ENCODE results near the gene KDM4C.

Gene KDM4C

DNA sequence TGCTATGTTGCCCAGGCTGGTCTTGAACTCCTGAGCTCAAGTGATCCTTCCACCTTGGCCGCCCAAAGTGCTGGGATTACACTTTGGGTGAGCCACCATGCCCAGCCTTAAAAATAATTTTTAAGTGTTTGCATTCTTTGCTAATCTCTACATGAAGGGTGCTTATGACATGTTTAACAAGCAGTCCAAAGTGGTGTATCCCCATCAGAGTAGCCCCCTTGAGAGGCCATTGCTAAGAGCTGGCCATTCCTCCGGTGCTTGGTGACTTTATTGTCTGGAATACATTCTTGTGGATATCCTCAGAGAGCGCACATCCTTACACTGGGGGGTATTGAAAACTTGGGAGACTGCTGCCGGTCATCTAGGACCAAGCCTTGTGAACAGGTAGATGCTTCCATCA lies 395.4 kb downstream of the KDM4C start:
- no peak for TF ChIP-seq ZBTB7A (IDR thresholded peaks at IDR 0.05; ENCODE audit: low read depth)
- no peak for TF ChIP-seq TEAD4 (IDR thresholded peaks at IDR 0.05)
- TF ChIP-seq, protein P1, sequence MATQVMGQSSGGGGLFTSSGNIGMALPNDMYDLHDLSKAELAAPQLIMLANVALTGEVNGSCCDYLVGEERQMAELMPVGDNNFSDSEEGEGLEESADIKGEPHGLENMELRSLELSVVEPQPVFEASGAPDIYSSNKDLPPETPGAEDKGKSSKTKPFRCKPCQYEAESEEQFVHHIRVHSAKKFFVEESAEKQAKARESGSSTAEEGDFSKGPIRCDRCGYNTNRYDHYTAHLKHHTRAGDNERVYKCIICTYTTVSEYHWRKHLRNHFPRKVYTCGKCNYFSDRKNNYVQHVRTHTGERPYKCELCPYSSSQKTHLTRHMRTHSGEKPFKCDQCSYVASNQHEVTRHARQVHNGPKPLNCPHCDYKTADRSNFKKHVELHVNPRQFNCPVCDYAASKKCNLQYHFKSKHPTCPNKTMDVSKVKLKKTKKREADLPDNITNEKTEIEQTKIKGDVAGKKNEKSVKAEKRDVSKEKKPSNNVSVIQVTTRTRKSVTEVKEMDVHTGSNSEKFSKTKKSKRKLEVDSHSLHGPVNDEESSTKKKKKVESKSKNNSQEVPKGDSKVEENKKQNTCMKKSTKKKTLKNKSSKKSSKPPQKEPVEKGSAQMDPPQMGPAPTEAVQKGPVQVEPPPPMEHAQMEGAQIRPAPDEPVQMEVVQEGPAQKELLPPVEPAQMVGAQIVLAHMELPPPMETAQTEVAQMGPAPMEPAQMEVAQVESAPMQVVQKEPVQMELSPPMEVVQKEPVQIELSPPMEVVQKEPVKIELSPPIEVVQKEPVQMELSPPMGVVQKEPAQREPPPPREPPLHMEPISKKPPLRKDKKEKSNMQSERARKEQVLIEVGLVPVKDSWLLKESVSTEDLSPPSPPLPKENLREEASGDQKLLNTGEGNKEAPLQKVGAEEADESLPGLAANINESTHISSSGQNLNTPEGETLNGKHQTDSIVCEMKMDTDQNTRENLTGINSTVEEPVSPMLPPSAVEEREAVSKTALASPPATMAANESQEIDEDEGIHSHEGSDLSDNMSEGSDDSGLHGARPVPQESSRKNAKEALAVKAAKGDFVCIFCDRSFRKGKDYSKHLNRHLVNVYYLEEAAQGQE (IDR thresholded peaks at IDR 0.05; ENCODE audit: low read depth), result no peak
- TF ChIP-seq, protein P2, sequence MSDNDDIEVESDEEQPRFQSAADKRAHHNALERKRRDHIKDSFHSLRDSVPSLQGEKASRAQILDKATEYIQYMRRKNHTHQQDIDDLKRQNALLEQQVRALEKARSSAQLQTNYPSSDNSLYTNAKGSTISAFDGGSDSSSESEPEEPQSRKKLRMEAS (IDR thresholded peaks at IDR 0.05), result no peak

DNA sequence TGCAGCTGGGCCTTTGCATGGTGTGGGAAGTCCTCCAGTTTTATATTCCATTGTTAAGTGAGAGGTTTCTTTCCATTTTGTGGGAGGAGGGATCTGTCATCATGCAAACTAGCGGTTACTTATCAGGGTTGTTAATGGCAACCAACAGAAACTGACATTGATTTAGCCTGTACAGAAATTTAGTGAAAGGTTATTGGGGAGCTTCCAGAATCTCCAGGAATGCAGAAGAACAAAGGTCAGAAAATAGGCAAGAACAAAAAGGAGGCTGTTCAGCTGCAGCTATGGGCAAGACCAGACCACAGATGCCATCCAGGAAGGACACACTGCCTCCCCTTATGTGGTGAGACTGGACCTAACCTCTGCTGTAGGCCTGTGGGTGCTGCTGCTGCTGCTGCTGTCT lies 395.8 kb downstream of the KDM4C start:
- TF ChIP-seq USF1 (IDR thresholded peaks at IDR 0.05) (no peak), NFIC (IDR thresholded peaks at IDR 0.05) (no peak), EGR1 (IDR thresholded peaks at IDR 0.05) (no peak), TEAD4 (IDR thresholded peaks at IDR 0.05) (no peak), CREB1 (IDR thresholded peaks at IDR 0.05; ENCODE audit: low read depth) (no peak), TAF1 (IDR thresholded peaks at IDR 0.05; ENCODE audit: low read depth) (no peak), ZBTB7A (IDR thresholded peaks at IDR 0.05; ENCODE audit: low read depth) (no peak), CEBPB (IDR thresholded peaks at IDR 0.05) (no peak), FOXM1 (IDR thresholded peaks at IDR 0.05; ENCODE audit: borderline replicate concordance, low read depth) (no peak), EP300 (IDR thresholded peaks at IDR 0.05; ENCODE audit: borderline replicate concordance) (no peak), TCF12 (IDR thresholded peaks at IDR 0.05; ENCODE audit: low read depth) (no peak), YY1 (IDR thresholded peaks at IDR 0.05; ENCODE audit: low read depth) (no peak), RAD21 (IDR thresholded peaks at IDR 0.05; ENCODE audit: low read depth) (no peak)
- TF ChIP-seq, protein P1 (IDR thresholded peaks at IDR 0.05; ENCODE audit: low read depth), result no peak
- TF ChIP-seq, protein P2 (IDR thresholded peaks at IDR 0.05), result no peak

DNA sequence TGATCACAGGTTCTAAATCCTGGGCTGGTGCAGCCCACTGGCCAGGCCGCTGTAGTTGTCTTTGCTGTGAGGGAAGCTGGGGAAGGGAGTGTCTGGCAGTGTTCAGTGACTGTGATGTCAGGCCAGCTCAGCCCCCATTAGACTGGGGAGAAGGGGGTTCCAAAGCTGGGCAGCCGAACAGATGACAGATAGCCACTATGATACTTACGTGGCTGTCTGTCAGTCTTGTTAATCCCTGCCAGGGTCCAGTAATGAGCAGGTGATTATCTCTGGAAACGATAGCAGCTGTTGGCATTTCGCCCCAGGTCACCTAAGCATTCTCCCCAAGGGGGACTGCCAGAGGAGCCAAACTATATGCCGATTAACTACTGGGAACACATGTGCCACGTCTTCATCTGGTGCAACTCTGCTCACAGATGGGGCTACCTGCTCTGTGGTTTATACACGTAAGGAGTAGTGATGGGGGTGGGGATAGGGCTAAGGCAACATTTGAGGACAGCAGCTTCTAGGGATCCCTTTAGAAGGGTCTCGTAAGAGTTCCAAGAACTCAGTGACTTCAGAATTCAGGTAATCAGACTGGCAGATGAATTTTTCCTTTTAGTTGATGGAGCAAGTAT lies 396.3 kb downstream of the KDM4C start:
- TF ChIP-seq, protein P1 (IDR thresholded peaks at IDR 0.05; ENCODE audit: low read depth), result no peak
- TF ChIP-seq NFIC (IDR thresholded peaks at IDR 0.05) (no peak), EP300 (IDR thresholded peaks at IDR 0.05; ENCODE audit: borderline replicate concordance) (no peak), RAD21 (IDR thresholded peaks at IDR 0.05; ENCODE audit: low read depth) (no peak), ZBTB7A (IDR thresholded peaks at IDR 0.05; ENCODE audit: low read depth) (no peak), TEAD4 (IDR thresholded peaks at IDR 0.05) (no peak), CEBPB (IDR thresholded peaks at IDR 0.05) (no peak), USF1 (IDR thresholded peaks at IDR 0.05) (no peak), CREB1 (IDR thresholded peaks at IDR 0.05; ENCODE audit: low read depth) (no peak), FOXM1 (IDR thresholded peaks at IDR 0.05; ENCODE audit: borderline replicate concordance, low read depth) (no peak), TAF1 (IDR thresholded peaks at IDR 0.05; ENCODE audit: low read depth) (no peak), YY1 (IDR thresholded peaks at IDR 0.05; ENCODE audit: low read depth) (no peak), EGR1 (IDR thresholded peaks at IDR 0.05) (no peak), TCF12 (IDR thresholded peaks at IDR 0.05; ENCODE audit: low read depth) (no peak)
- TF ChIP-seq, protein P2 (IDR thresholded peaks at IDR 0.05), result no peak

DNA sequence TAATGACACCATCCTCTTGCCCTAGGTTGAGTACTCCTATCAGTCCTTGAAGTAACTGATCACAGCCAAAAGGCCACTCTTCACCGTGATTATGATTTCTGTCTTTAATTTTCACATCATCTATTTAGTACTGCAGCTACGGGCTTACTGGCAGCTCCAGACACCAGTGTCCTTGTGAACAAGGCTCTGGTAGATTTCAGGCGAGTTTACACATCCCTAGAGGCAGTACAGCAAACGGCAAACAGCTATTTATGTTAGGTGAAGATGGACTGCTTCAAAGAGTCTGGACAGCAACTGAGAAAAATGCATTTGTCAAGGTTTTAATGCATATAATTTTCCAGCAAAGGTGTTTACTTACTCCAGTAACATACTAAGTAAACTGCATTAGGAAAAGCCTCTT lies 396.9 kb downstream of the KDM4C start:
- TF ChIP-seq TAF1 (IDR thresholded peaks at IDR 0.05; ENCODE audit: low read depth), result no peak
- TF ChIP-seq, protein P1 (IDR thresholded peaks at IDR 0.05; ENCODE audit: low read depth), result no peak
- no peak for TF ChIP-seq ZBTB7A (IDR thresholded peaks at IDR 0.05; ENCODE audit: low read depth)
- TF ChIP-seq EGR1 (IDR thresholded peaks at IDR 0.05), result no peak
- no peak for TF ChIP-seq YY1 (IDR thresholded peaks at IDR 0.05; ENCODE audit: low read depth)
- no peak for TF ChIP-seq TEAD4 (IDR thresholded peaks at IDR 0.05)
- no peak for TF ChIP-seq CREB1 (IDR thresholded peaks at IDR 0.05; ENCODE audit: low read depth)
- TF ChIP-seq CEBPB (IDR thresholded peaks at IDR 0.05), result no peak
- TF ChIP-seq, protein P2 (IDR thresholded peaks at IDR 0.05), result no peak
- TF ChIP-seq TCF12 (IDR thresholded peaks at IDR 0.05; ENCODE audit: low read depth), result no peak
- TF ChIP-seq FOXM1 (IDR thresholded peaks at IDR 0.05; ENCODE audit: borderline replicate concordance, low read depth), result no peak
- TF ChIP-seq RAD21 (IDR thresholded peaks at IDR 0.05; ENCODE audit: low read depth), result no peak
- TF ChIP-seq NFIC (IDR thresholded peaks at IDR 0.05), result no peak
- no peak for TF ChIP-seq USF1 (IDR thresholded peaks at IDR 0.05)
- TF ChIP-seq EP300 (IDR thresholded peaks at IDR 0.05; ENCODE audit: borderline replicate concordance), result no peak
